GM23338 (cell line): ENCODE measurements around the gene SCN1B. TPM values are rescaled to one million over a fixed set of nuclear protein-coding genes. Genes with fewer than 3 reads are reported as not detected.

Experiments used
- ATAC-seq: fragments of 200-7000 bp; cut with Tn5 transposase; 3 replicates; pipeline ENCODE4 v1.9.1; 2020
- DNase-seq: peaks from one replicate; pipeline ENCODE4 v3.0.0-alpha.2; 2015; ENCODE audit warnings: low spot score
- H2AFZ ChIP-seq: fragments of 200-600 bp; sonication (generic); 2 replicates; pipeline ENCODE4 v1.8.0; 2016; ENCODE audit warnings: antibody characterized with exemption, mild to moderate bottlenecking, moderate library complexity
- H3F3A ChIP-seq: fragments of 200-600 bp; sonication (generic); replicated peaks from 2 replicates; pipeline ENCODE4 v1.8.0; 2017; ENCODE audit warnings: antibody characterized with exemption, mixed run types, low read depth
- H3K27ac ChIP-seq: fragments of 200-600 bp; sonication (generic); 2 replicates; pipeline ENCODE4 v1.6.1; 2016; ENCODE audit warnings: low read depth
- H3K27me3 ChIP-seq: fragments of 200-600 bp; sonication (generic); 2 replicates; pipeline ENCODE4 v1.8.0; 2016; ENCODE audit warnings: mild to moderate bottlenecking, mixed run types, moderate library complexity; ENCODE audit not compliant: insufficient read depth
- H3K36me3 ChIP-seq: fragments of 200-600 bp; sonication (generic); 2 replicates; pipeline ENCODE4 v1.8.0; 2016; ENCODE audit warnings: mild to moderate bottlenecking; ENCODE audit not compliant: insufficient read depth
- H3K4me1 ChIP-seq: fragments of 200-600 bp; sonication (generic); 2 replicates; pipeline ENCODE4 v1.8.0; 2016; ENCODE audit warnings: mild to moderate bottlenecking, moderate library complexity; ENCODE audit not compliant: insufficient read depth
- H3K4me2 ChIP-seq: fragments of 200-600 bp; sonication (generic); 2 replicates; pipeline ENCODE4 v1.7.1; 2017; ENCODE audit warnings: mixed run types
- H3K4me3 ChIP-seq: fragments of 200-600 bp; sonication (generic); 2 replicates; pipeline ENCODE4 v1.6.1; 2016; ENCODE audit warnings: mixed run types
- H3K79me2 ChIP-seq: fragments of 200-600 bp; sonication (generic); replicated peaks from 2 replicates; pipeline ENCODE4 v1.8.0; 2017; ENCODE audit warnings: mild to moderate bottlenecking; ENCODE audit not compliant: insufficient read depth
- H3K9me2 ChIP-seq: fragments of 200-600 bp; sonication (generic); 2 replicates; pipeline ENCODE4 v1.8.0; 2017; ENCODE audit not compliant: insufficient read depth
- H4K20me1 ChIP-seq: fragments of 200-600 bp; sonication (generic); replicated peaks from 2 replicates; pipeline ENCODE4 v1.8.0; 2017; ENCODE audit warnings: mild to moderate bottlenecking; ENCODE audit not compliant: insufficient read depth
- H3K27ac Mint-ChIP-seq: 2 replicates; pipeline ENCODE4 v1.8.0; 2020; ENCODE audit warnings: inconsistent platforms, mild to moderate bottlenecking, moderate library complexity, mixed read lengths
- H3K27me3 Mint-ChIP-seq: 3 replicates; pipeline ENCODE4 v1.8.0; 2022; ENCODE audit warnings: low read depth, mild to moderate bottlenecking, moderate library complexity, mixed read lengths, inconsistent platforms; ENCODE audit not compliant: insufficient read depth, poor library complexity
- H3K36me3 Mint-ChIP-seq: 3 replicates; pipeline ENCODE4 v1.8.0; 2021; ENCODE audit warnings: low read depth, mild to moderate bottlenecking, inconsistent platforms, moderate library complexity, mixed read lengths
- H3K4me1 Mint-ChIP-seq: 3 replicates; pipeline ENCODE4 v1.8.0; 2020; ENCODE audit warnings: mild to moderate bottlenecking, inconsistent platforms, mixed read lengths
- H3K4me3 Mint-ChIP-seq: 3 replicates; pipeline ENCODE4 v1.8.0; 2021; ENCODE audit warnings: moderate library complexity, mild to moderate bottlenecking, inconsistent platforms, mixed read lengths
- H3K9me3 Mint-ChIP-seq: 3 replicates; pipeline ENCODE4 v1.8.0; 2020; ENCODE audit warnings: moderate library complexity, mild to moderate bottlenecking, inconsistent platforms, mixed read lengths
- CREB1 ChIP-seq: fragments of 250-450 bp; sonication (Bioruptor Pico); IDR thresholded peaks from 2 replicates; pipeline ENCODE4 v1.5.0; 2020; ENCODE audit warnings: low read depth, mild to moderate bottlenecking, moderate library complexity
- ETS1 ChIP-seq: IDR thresholded peaks from 2 replicates; pipeline ENCODE4 v1.6.1; 2016; ENCODE audit warnings: antibody characterized with exemption
- EZH2 ChIP-seq: fragments of 200-600 bp; sonication (generic); IDR thresholded peaks from one replicate; pipeline ENCODE4 v1.8.0; 2017; ENCODE audit warnings: antibody characterized with exemption, mild to moderate bottlenecking, low read depth; ENCODE audit not compliant: unreplicated experiment
- EZH2phosphoT487 ChIP-seq: fragments of 200-600 bp; sonication (generic); IDR thresholded peaks from one replicate; pipeline ENCODE4 v1.8.1; 2018; ENCODE audit warnings: antibody characterized with exemption; ENCODE audit not compliant: unreplicated experiment
- NANOG ChIP-seq: IDR thresholded peaks from 2 replicates; pipeline ENCODE4 v1.6.1; 2016; ENCODE audit warnings: antibody characterized with exemption, borderline replicate concordance
- REST ChIP-seq: IDR thresholded peaks from one replicate; pipeline ENCODE4 v1.6.1; 2018; ENCODE audit warnings: antibody characterized with exemption; ENCODE audit not compliant: unreplicated experiment
- ZNF114 ChIP-seq: fragments of 250-450 bp; sonication (Bioruptor Pico); IDR thresholded peaks from 2 replicates; pipeline ENCODE4 v1.5.0; 2020; ENCODE audit warnings: mild to moderate bottlenecking, moderate library complexity
- ZNF331 ChIP-seq: fragments of 250-450 bp; sonication (Bioruptor Pico); IDR thresholded peaks from 2 replicates; pipeline ENCODE4 v1.5.0; 2020; ENCODE audit warnings: low read depth, mild to moderate bottlenecking, moderate library complexity
- polyA plus RNA-seq: library from polyadenylated mRNA; unstranded; fragments of >200 nt; fragmentation: Nextera tagmentation; extraction: Ambion mirVana; gene quantifications from 2 replicates; pipeline ENCODE4 v1.2.1, GENCODE V29; 2016
- total RNA-seq: library from RNA; depleted of rRNA; stranded (reverse); fragments of >200 nt; shearing (Covaris generic); gene quantifications from 2 replicates; pipeline ENCODE4 v1.2.3, GENCODE V29; 2014

SCN1B gene
- total and polyA plus RNA-seq, 2 experiments from 2014 or later, result 1.7 to 4.8 TPM

DNA sequence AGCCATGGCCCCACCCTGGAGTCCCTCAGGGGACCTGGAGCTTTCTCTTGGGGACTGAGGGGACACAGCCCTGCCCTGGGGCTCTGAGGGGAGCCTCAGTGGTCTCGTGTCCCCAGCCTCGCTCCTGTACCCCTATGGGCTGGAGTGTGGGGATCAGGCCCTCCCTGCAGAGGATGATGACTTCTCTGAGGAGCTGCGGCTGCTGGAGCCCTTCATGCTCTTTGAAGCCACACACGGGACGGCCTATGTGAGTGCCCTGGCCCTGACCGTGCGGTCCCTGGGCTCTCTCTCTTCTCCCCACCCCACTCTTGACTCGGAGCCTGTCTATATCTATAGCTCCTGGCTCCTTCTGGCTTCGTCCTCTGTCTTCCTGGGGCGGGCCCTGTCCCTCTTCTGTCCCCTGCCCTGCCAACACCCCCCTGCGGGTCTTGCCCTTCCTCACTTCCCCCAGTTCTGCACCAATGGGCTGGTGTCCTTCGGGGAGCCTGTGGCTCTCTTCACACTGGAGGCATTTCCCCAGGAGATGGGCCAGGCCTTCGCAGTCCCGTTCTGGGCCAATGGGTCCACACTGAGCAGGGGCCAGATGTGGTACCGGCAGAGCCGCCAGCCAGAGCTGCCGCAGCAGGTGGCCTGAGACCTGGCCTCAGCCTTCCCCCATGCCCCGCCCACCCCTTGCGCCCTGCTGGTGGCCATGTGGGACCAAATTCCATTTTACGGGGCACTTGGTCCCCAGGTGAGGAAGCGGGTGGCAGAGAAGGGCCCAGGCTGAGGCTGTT is 44.3 kb downstream of the SCN1B start:
- H3K36me3 ChIP-seq, result no peaks in the 10 kb centered on the region
- peaks cover 17% of the 10 kb centered on the region for H3K27me3 Mint-ChIP-seq
- H4K20me1 ChIP-seq, result no peaks in the 10 kb centered on the region
- H3K27ac Mint-ChIP-seq, result no peak overlapping the region
- H3K9me2 ChIP-seq, result 0 out of 2 replicates have a peak, but pooled peaks cover 4% of the 10 kb centered on the region
- TF ChIP-seq NANOG (no peak), ZNF114 (CRISPR knock-in tag) (no peak), ZNF331 (CRISPR knock-in tag) (no peak), EZH2 (no peak), ETS1 (no peak), CREB1 (CRISPR knock-in tag) (no peak), REST (no peak), EZH2phosphoT487 (no peak)
- no peak for DNase-seq
- no peaks in the 10 kb centered on the region; the same call in 2 of the 3 replicates for H3K36me3 Mint-ChIP-seq
- peaks cover 2% of the 10 kb centered on the region; the same call in 1 of the 3 replicates for H3K9me3 Mint-ChIP-seq
- peaks cover 2% of the 10 kb centered on the region; the same call in 2 of the 3 replicates for H3K4me1 Mint-ChIP-seq
- H3K27me3 ChIP-seq, result no peaks in the 10 kb centered on the region
- peaks cover 5% of the 10 kb centered on the region; the same call in 1 of the 2 replicates for H3F3A ChIP-seq
- H3K4me2 ChIP-seq, result no peak overlapping the region
- H3K4me3 Mint-ChIP-seq, result no peak overlapping the region
- peak; percentile 25; the same call in 2 of the 3 replicates for ATAC-seq
- no peak overlapping the region for H2AFZ ChIP-seq
- H3K4me1 ChIP-seq, result peaks cover 5% of the 10 kb centered on the region
- no peak overlapping the region for H3K27ac ChIP-seq
- H3K79me2 ChIP-seq, result no peaks in the 10 kb centered on the region
- no peak overlapping the region for H3K4me3 ChIP-seq
